GM18499 (cell line): ENCODE measurements around the gene RSRC1.

Experiments used
- ATAC-seq: cut with Tn5 transposase; IDR thresholded peaks from one replicate; pipeline ENCODE4 v1.9.1; 2021; ENCODE audit warnings: moderate number of reproducible peaks; ENCODE audit not compliant: insufficient read depth, unreplicated experiment

Gene RSRC1

GRCh38 chr3:158447408-158447807, 337.5 kb downstream of the RSRC1 start:
- no peak for ATAC-seq

GRCh38 chr3:158451405-158452055, 341.6 kb downstream of the RSRC1 start:
- ATAC-seq = no peak

- ATAC-seq = no peak
Observed at GRCh38 chr3:158452334-158452733, 342.4 kb downstream of the RSRC1 start.

- ATAC-seq = no peak
Observed at GRCh38 chr3:158453004-158453403, 343.1 kb downstream of the RSRC1 start.

GRCh38 chr3:158453865-158454264, 344.0 kb downstream of the RSRC1 start:
- no peak for ATAC-seq

GRCh38 chr3:158455406-158455805, 345.5 kb downstream of the RSRC1 start:
- ATAC-seq = no peak

- ATAC-seq = no peak
Observed at GRCh38 chr3:158456114-158456513, 346.2 kb downstream of the RSRC1 start.

- no peak for ATAC-seq
Observed at GRCh38 chr3:158458464-158458863, 348.6 kb downstream of the RSRC1 start.

- no peak for ATAC-seq
Observed at GRCh38 chr3:158460926-158461325, 351.0 kb downstream of the RSRC1 start.

- ATAC-seq = no peak
Observed at GRCh38 chr3:158463556-158463955, 353.7 kb downstream of the RSRC1 start.

- ATAC-seq = no peak
Observed at GRCh38 chr3:158465074-158465473, 355.2 kb downstream of the RSRC1 start.

- no peak for ATAC-seq
Observed at GRCh38 chr3:158470944-158471638, 361.2 kb downstream of the RSRC1 start.

- no peak for ATAC-seq
Observed at GRCh38 chr3:158471639-158472294, 361.9 kb downstream of the RSRC1 start.

- ATAC-seq = no peak
Observed at GRCh38 chr3:158479051-158479450, 369.2 kb downstream of the RSRC1 start.

- no peak for ATAC-seq
Observed at GRCh38 chr3:158483701-158484235, 373.9 kb downstream of the RSRC1 start.

- ATAC-seq = no peak
Observed at GRCh38 chr3:158486200-158486599, 376.3 kb downstream of the RSRC1 start.

GRCh38 chr3:158488670-158489069, 378.8 kb downstream of the RSRC1 start:
- no peak for ATAC-seq

GRCh38 chr3:158489181-158489580, 379.3 kb downstream of the RSRC1 start:
- no peak for ATAC-seq

- no peak for ATAC-seq
Observed at GRCh38 chr3:158491968-158492367, 382.1 kb downstream of the RSRC1 start.

- no peak for ATAC-seq
Observed at GRCh38 chr3:158492685-158493084, 382.8 kb downstream of the RSRC1 start.

GRCh38 chr3:158493931-158494330, 384.0 kb downstream of the RSRC1 start:
- no peak for ATAC-seq
